ENCODE measurements around the gene TTYH3. TPM values are rescaled to one million over a fixed set of nuclear protein-coding genes. Genes with fewer than 3 reads are reported as not detected.

The TTYH3 gene
- total RNA-seq, 6 experiments from 2014 or later, result 10.3 to 59.3 (median 37.6) TPM

DNA sequence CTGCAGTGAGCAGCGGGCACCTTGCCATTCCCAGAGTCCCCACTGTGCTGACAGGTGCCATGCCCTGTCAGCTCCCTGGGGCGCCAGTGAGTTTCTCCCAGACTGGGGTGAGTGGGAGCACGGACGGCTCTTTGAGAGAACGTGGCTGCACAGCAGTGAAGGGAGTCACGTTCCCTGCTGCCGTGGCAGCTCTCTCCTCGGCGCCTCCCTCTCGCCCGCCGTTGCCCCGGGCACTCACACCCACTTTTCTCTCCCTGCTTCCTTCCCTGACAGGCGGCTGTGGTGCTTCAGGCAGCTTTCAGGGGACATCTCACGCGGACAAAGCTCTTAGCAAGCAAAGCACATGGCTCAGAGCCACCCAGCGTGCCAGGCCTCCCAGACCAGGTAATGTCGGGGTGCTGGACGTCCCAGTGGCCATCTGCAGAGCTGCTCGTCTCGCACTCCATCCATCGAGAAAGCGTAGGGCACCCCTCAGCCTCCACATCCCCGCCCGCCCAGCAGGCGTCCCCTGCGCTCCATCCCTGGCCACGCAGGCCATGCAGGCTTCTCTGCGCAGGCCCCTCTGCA, 27.1 kb upstream of the TTYH3 start:
- Histone ChIP-seq H3K27ac (no peak overlapping the region), H3K4me1 (peaks cover 0 to 5% (median 0%) of the 10 kb centered on the region in 4 donors), H3K9me3 (no peaks in the 10 kb centered on the region), H3K4me3 (no peak overlapping the region), H3K27me3 (no peaks in the 10 kb centered on the region), H3K36me3 (no peaks in the 10 kb centered on the region)
- 94% methylated on average over 6 of the region's 29 CpGs for WGBS (ENCODE audit: insufficient coverage, low coverage, low lambda C conversion rate, missing lambda C conversion rate)
- ATAC-seq, result no peak
- TF ChIP-seq, protein P1, sequence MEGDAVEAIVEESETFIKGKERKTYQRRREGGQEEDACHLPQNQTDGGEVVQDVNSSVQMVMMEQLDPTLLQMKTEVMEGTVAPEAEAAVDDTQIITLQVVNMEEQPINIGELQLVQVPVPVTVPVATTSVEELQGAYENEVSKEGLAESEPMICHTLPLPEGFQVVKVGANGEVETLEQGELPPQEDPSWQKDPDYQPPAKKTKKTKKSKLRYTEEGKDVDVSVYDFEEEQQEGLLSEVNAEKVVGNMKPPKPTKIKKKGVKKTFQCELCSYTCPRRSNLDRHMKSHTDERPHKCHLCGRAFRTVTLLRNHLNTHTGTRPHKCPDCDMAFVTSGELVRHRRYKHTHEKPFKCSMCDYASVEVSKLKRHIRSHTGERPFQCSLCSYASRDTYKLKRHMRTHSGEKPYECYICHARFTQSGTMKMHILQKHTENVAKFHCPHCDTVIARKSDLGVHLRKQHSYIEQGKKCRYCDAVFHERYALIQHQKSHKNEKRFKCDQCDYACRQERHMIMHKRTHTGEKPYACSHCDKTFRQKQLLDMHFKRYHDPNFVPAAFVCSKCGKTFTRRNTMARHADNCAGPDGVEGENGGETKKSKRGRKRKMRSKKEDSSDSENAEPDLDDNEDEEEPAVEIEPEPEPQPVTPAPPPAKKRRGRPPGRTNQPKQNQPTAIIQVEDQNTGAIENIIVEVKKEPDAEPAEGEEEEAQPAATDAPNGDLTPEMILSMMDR (IDR thresholded peaks at IDR 0.05), result no peak
- TF ChIP-seq POLR2A (IDR thresholded peaks at IDR 0.05), result no peak
- no peak for DNase-seq
- intact Hi-C loops (cut with DNase I), result no loop called here

DNA sequence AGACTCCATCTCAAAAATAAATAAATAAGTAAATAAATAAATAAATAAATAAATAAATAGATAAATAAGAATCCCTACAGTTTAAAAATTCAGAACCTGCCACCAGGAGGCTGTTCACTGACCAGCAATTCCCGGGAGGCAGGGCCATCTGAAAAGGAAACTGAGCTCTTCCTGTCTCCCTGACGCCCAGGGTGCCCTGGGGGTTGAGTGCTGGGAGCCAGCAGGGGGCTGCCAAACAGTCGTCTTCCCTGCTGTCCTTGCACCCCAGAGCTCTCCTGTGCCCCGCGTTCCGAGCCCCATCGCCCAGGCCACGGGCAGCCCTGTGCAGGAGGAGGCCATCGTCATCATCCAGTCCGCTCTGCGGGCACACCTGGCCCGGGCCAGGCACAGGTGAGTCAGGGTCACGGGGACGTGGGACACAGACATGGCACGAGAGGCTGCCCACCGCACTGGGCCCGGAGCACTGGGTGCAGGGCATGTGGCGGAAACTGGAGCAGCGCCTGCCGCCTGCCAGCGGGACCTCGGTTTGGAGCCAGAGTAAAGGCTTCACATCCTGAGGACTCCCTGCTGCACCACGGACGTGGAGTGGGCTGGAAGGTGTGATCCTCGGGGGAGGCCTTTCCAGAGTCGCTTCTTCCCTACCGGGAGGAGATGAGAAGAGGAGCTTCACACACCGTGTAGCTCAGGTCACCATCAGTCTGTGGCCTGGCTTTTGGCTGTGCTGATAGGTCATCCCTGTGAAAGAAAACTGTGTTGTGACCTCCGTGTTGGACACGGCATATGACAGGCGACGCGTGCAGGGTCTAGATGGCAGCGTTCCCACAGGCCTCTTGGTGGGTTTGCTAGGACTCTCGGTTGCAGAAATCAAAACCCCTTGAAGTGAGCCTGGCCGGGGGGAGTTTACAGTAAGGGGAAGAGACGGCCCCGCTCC, 25.9 kb upstream of the TTYH3 start:
- Histone ChIP-seq H3K4me1 (peaks cover 0 to 5% (median 0%) of the 10 kb centered on the region in 4 donors), H3K4me3 (no peak overlapping the region), H3K36me3 (no peaks in the 10 kb centered on the region), H3K27me3 (no peaks in the 10 kb centered on the region), H3K27ac (no peak overlapping the region), H3K9me3 (no peaks in the 10 kb centered on the region)
- intact Hi-C loops (cut with DNase I), result no loop called here
- 70% methylated on average over 3 of the region's 38 CpGs for WGBS (ENCODE audit: insufficient coverage, low coverage, low lambda C conversion rate, missing lambda C conversion rate)
- ATAC-seq (no peak), DNase-seq (no peak)
- TF ChIP-seq POLR2A (IDR thresholded peaks at IDR 0.05), result no peak
- TF ChIP-seq, protein P1 (IDR thresholded peaks at IDR 0.05), result no peak

DNA sequence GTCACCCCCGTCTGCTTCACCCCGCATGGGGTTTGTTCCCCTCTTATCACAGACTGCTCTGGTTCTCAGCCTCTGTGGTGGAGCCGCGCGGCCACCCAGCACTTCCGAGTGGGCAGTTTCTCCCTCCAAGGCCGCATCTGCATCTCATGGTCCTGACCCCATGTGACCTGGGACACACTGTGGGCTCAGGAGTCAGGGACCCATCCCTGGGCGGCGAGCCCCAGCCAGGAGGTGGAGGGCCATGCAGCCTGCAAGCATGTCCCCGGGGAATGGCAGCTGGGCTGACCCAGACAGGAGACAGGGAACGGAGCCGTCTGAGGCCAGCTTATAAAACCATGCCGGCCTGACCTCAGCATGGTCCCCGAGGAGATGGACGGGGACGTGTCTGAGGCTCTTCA, 25.2 kb upstream of the TTYH3 start:
- TF ChIP-seq, protein P1 (IDR thresholded peaks at IDR 0.05), result no peak
- TF ChIP-seq POLR2A (IDR thresholded peaks at IDR 0.05), result no peak
- H3K4me1 ChIP-seq, result peaks cover 0 to 5% (median 0%) of the 10 kb centered on the region in 4 donors
- H3K27ac ChIP-seq, result no peak overlapping the region
- no peaks in the 10 kb centered on the region for H3K9me3 ChIP-seq
- no peak overlapping the region for H3K4me3 ChIP-seq
- intact Hi-C loops (cut with DNase I), result no loop called here
- no peaks in the 10 kb centered on the region for H3K27me3 ChIP-seq
- WGBS (ENCODE audit: insufficient coverage, low coverage, low lambda C conversion rate, missing lambda C conversion rate), result 96% methylated on average over 5 of the region's 16 CpGs
- DNase-seq (no peak), ATAC-seq (no peak)
- no peaks in the 10 kb centered on the region for H3K36me3 ChIP-seq

DNA sequence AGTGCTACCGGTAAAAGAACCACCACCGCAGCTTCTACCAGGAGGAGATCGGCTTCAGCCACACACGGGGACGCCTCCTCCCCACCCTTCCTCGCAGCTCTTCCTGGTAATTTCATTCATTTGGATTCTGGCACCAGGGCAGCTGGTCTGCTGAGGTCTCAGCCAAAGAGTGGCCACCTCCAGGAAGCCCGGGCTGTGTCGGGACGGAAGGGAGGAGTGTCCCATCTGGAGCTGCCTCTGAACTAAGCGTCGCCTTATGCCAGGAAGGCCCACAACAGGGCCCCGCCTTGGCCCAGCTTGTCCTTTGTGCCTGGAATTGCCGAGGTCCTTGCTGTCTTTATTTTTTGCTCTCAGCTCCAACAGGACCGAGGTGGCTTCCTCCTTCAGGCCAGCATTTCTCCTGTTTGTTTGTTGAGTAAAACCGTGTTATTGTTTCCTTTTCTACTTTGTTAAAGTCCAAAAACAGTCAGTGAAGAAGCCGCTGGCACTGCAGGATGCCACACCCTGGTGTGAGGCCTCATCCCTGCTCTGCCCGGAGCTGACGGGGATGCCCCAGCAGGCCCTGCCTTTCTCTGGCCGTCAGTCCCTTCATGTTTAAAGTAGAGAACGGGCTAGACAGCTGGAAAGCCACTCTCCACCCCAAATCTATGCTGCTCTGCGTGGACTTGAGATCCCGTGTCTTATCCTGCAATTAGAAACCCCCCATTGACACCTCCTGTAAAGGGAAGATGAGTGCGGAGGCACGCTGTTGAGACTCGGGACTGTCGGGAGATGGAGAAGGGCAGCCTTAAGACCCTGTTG, 24.5 kb upstream of the TTYH3 start:
- TF ChIP-seq, protein P1 (IDR thresholded peaks at IDR 0.05), result no peak
- no peak for TF ChIP-seq POLR2A (IDR thresholded peaks at IDR 0.05)
- intact Hi-C loops (cut with DNase I), result no loop called here

More for the DNA sequence above, 24.5 kb upstream of the TTYH3 start:
- Histone ChIP-seq H3K27ac (peak overlapping the region in 2 of 3 donors; percentile 18 to 47), H3K4me1 (peaks cover 0 to 5% (median 0%) of the 10 kb centered on the region in 4 donors), H3K27me3 (no peaks in the 10 kb centered on the region), H3K36me3 (no peaks in the 10 kb centered on the region), H3K9me3 (no peaks in the 10 kb centered on the region), H3K4me3 (no peak overlapping the region)
- 77% methylated on average over 18 of the region's 26 CpGs for WGBS (ENCODE audit: insufficient coverage, low coverage, low lambda C conversion rate, missing lambda C conversion rate)
- ATAC-seq, result peak; percentile 61 to 70 (median 64)
- DNase-seq, result peak in 1 of 3 donors; percentile 63

Data from right lobe of liver (tissue), 6 donors.